GM23248 (cell line): ENCODE results near the gene ZSCAN9. TPM values are rescaled to one million over a fixed set of nuclear protein-coding genes. Genes with fewer than 3 reads are reported as not detected.

Experiments
- DNase-seq: peaks from one replicate; pipeline ENCODE4 v3.0.0-alpha.2; 2015
- H2AFZ ChIP-seq: fragments of 200-600 bp; sonication (generic); 2 replicates; pipeline ENCODE4 v1.6.1; 2016; ENCODE audit warnings: antibody characterized with exemption
- H3F3A ChIP-seq: fragments of 200-600 bp; sonication (generic); 2 replicates; pipeline ENCODE4 v1.6.1; 2016; ENCODE audit warnings: mild to moderate bottlenecking, antibody characterized with exemption, mixed run types; ENCODE audit not compliant: insufficient read depth
- H3K27ac ChIP-seq: fragments of 200-600 bp; sonication (generic); 2 replicates; pipeline ENCODE4 v1.5.1; 2016; ENCODE audit warnings: mild to moderate bottlenecking
- H3K27me3 ChIP-seq: fragments of 200-600 bp; sonication (generic); replicated peaks from 2 replicates; pipeline ENCODE4 v1.6.1; 2016; ENCODE audit warnings: mild to moderate bottlenecking; ENCODE audit not compliant: insufficient read depth
- H3K36me3 ChIP-seq: fragments of 200-600 bp; sonication (generic); 2 replicates; pipeline ENCODE4 v1.6.1; 2016; ENCODE audit warnings: low read depth, mild to moderate bottlenecking
- H3K4me1 ChIP-seq: fragments of 200-600 bp; sonication (generic); 2 replicates; pipeline ENCODE4 v1.6.1; 2016; ENCODE audit warnings: mild to moderate bottlenecking; ENCODE audit not compliant: insufficient read depth
- H3K4me2 ChIP-seq: fragments of 200-600 bp; sonication (generic); one replicate; pipeline ENCODE4 v1.6.1; 2016; ENCODE audit warnings: mild to moderate bottlenecking; ENCODE audit not compliant: unreplicated experiment
- H3K4me3 ChIP-seq: fragments of 200-600 bp; sonication (generic); 2 replicates; pipeline ENCODE4 v1.5.1; 2016; ENCODE audit warnings: mild to moderate bottlenecking
- H3K79me2 ChIP-seq: fragments of 200-600 bp; sonication (generic); 2 replicates; pipeline ENCODE4 v1.6.1; 2016; ENCODE audit warnings: mild to moderate bottlenecking; ENCODE audit not compliant: insufficient read depth
- H3K9ac ChIP-seq: fragments of 200-600 bp; sonication (generic); 2 replicates; pipeline ENCODE4 v1.6.1; 2016; ENCODE audit warnings: mild to moderate bottlenecking
- H3K9me2 ChIP-seq: fragments of 200-600 bp; sonication (generic); 2 replicates; pipeline ENCODE4 v1.6.1; 2016; ENCODE audit warnings: mixed run types, mild to moderate bottlenecking, moderate library complexity; ENCODE audit not compliant: insufficient read depth
- H3K9me3 ChIP-seq: fragments of 200-600 bp; sonication (generic); one replicate; pipeline ENCODE4 v1.6.1; 2017; ENCODE audit warnings: low read depth
- H4K20me1 ChIP-seq: fragments of 200-600 bp; sonication (generic); 2 replicates; pipeline ENCODE4 v1.6.0; 2016; ENCODE audit not compliant: insufficient read depth
- EZH2 ChIP-seq: fragments of 200-600 bp; sonication (generic); IDR thresholded peaks from 2 replicates; pipeline ENCODE4 v1.6.1; 2018; ENCODE audit warnings: antibody characterized with exemption, mild to moderate bottlenecking; ENCODE audit not compliant: insufficient read depth, poor library complexity, severe bottlenecking
- EZH2phosphoT487 ChIP-seq: fragments of 200-600 bp; sonication (generic); IDR thresholded peaks from 2 replicates; pipeline ENCODE4 v1.6.1; 2018; ENCODE audit warnings: antibody characterized with exemption, moderate library complexity, mild to moderate bottlenecking, low read depth; ENCODE audit not compliant: insufficient read depth
- WGBS, 2 experiments: methylation state at CpG; one replicate each; pipeline ENCODE4 v1.1.6; 2015 to 2017; ENCODE audit warnings: low lambda C conversion rate in 2 of 2, low coverage in 1 of 2; ENCODE audit errors: missing lambda C conversion rate in 2 of 2; 5-methylcytosine and 5-hydroxymethylcytosine counted together
- in situ Hi-C: fragments of 300-500 bp; cut with MboI; formaldehyde crosslinking; loops from 2 replicates; pipeline ENCODE4 v1.15.0; 2020
- polyA plus RNA-seq: library from polyadenylated mRNA; unstranded; fragments of >200 nt; fragmentation: Nextera tagmentation; extraction: Ambion mirVana; gene quantifications from 2 replicates; pipeline ENCODE4 v1.2.1, GENCODE V29; 2016
- total RNA-seq: library from RNA; depleted of rRNA; stranded (reverse); fragments of >200 nt; shearing (Covaris generic); gene quantifications from 2 replicates; pipeline ENCODE4 v1.2.3, GENCODE V29; 2014

Gene ZSCAN9
- total and polyA plus RNA-seq, 2 experiments from 2014 or later: 5.8 to 7.3 TPM

DNA sequence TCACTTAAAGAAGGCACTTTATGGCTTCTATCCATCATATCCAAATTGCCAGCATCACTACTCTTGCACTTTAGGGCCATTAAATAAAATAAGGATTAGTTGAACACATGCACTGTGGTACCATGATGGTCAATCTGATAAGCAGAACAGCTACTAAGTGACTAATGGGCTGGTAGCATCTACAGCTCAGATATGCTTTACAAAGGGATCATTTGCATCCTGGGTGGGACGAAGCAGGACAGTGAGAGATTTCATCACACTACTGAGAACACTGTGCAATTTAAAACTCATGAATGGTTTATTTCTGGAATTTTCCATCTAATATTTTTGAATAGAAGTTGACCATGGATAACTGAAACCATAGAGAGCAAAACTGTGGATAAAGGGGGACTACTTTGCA, 25.1 kb upstream of the ZSCAN9 start:
- Histone ChIP-seq H3K36me3 (no peaks in the 10 kb centered on the region), H3K9ac (no peak overlapping the region), H3F3A (no peaks in the 10 kb centered on the region), H4K20me1 (no peaks in the 10 kb centered on the region), H3K4me1 (no peaks in the 10 kb centered on the region), H3K9me3 (no peaks in the 10 kb centered on the region), H3K4me3 (no peak overlapping the region), H3K79me2 (no peaks in the 10 kb centered on the region), H2AFZ (no peak overlapping the region), H3K27me3 (0 out of 2 replicates have a peak, but pooled peaks cover 3% of the 10 kb centered on the region), H3K27ac (no peak overlapping the region), H3K9me2 (no peaks in the 10 kb centered on the region), H3K4me2 (no peak overlapping the region)
- no peak for DNase-seq
- WGBS, 2 experiments: 0 to 5% methylated on average over 1 of the region's 1 CpG
- no peak for TF ChIP-seq EZH2phosphoT487
- TF ChIP-seq EZH2: no peak
- in situ Hi-C loops: no loop called here

DNA sequence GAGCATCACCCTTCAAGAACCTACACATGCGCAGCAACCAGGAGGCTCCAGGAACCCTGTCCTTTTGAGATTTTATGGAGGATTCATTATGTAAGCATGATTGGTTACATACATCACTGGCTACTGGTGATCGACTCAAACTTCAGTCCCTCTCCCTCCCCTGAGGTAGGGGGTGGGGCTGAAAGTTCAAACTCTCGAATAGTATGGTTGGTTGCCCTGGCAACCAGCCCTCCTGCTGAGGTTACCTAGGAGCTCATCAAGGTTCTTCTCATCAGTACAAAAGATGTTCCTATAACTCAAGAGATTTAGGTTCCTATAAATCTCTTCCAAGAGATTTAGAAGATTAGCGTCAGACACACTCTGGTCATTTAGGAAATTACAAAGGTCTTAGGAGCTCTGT, 21.9 kb upstream of the ZSCAN9 start:
- Histone ChIP-seq H3K27me3 (peaks cover 26% of the 10 kb centered on the region), H3K4me2 (no peak overlapping the region), H3K9me3 (no peaks in the 10 kb centered on the region), H3F3A (no peaks in the 10 kb centered on the region), H3K27ac (no peak overlapping the region), H4K20me1 (no peaks in the 10 kb centered on the region), H3K4me3 (no peak overlapping the region), H2AFZ (no peak overlapping the region), H3K9ac (no peak overlapping the region), H3K4me1 (no peaks in the 10 kb centered on the region), H3K79me2 (no peaks in the 10 kb centered on the region), H3K9me2 (no peaks in the 10 kb centered on the region), H3K36me3 (no peaks in the 10 kb centered on the region)
- in situ Hi-C loops: no loop called here
- 20 to 26% methylated on average over 4 of the region's 4 CpGs for WGBS, 2 experiments
- no peak for DNase-seq
- no peak for TF ChIP-seq EZH2phosphoT487
- no peak for TF ChIP-seq EZH2

DNA sequence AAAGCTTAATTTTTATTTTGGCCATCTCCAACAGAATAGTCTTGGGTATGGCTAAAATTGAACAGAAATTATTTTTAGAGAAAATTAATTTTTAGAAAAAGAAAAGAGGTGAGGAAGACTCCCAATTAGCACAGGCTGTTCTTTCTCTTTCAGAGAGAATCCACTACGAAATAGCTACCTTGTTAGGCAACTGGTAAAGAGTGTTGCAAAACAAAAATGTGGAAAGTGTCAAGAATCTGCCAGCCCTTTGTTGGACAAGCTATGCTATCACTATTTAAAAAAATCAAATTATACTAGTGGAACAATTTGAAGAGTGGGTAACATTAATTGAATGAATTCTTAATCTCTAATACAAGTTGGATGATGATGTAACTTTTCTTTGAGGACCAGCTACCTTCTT, 19.2 kb upstream of the ZSCAN9 start:
- no peak for DNase-seq
- no peak overlapping the region for H3K4me2 ChIP-seq
- H3K79me2 ChIP-seq: no peaks in the 10 kb centered on the region
- WGBS, 2 experiments: 76 to 79% methylated on average over 1 of the region's 1 CpG
- H4K20me1 ChIP-seq: no peaks in the 10 kb centered on the region
- H2AFZ ChIP-seq: no peak overlapping the region
- H3K9me2 ChIP-seq: no peaks in the 10 kb centered on the region
- H3K9me3 ChIP-seq: no peaks in the 10 kb centered on the region
- H3F3A ChIP-seq: no peaks in the 10 kb centered on the region
- TF ChIP-seq EZH2phosphoT487 (no peak), EZH2 (no peak)
- no peak overlapping the region for H3K9ac ChIP-seq
- H3K36me3 ChIP-seq: no peaks in the 10 kb centered on the region
- no peaks in the 10 kb centered on the region for H3K4me1 ChIP-seq
- in situ Hi-C loops: no loop called here
- no peak overlapping the region for H3K27ac ChIP-seq
- no peak overlapping the region for H3K4me3 ChIP-seq
- H3K27me3 ChIP-seq: peaks cover 53% of the 10 kb centered on the region

DNA sequence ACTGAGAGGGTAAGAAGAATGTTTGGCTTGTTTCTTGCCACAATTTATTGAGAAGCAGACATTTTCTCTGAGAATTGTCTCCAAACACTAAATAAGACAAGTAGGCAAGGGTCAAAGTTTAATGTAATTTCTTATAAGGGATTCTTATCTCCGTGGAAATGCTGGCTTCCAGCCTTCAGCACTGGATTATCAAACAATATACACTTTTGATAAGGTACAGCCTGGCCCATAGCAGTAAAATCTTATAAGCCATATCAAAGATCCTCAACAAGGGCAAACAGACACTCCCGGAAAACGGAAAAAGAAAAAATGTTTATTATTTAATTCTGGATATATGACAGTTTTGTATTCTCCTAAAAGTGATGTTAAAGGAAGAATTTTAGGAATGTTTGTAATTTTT, 18.5 kb upstream of the ZSCAN9 start:
- Histone ChIP-seq H3K27ac (no peak overlapping the region), H3K27me3 (peaks cover 59% of the 10 kb centered on the region), H3K9ac (no peak overlapping the region), H3K4me1 (no peaks in the 10 kb centered on the region), H2AFZ (no peak overlapping the region), H3K9me3 (no peaks in the 10 kb centered on the region), H3K36me3 (no peaks in the 10 kb centered on the region), H3K4me3 (no peak overlapping the region), H3F3A (no peaks in the 10 kb centered on the region), H3K9me2 (no peaks in the 10 kb centered on the region), H3K79me2 (no peaks in the 10 kb centered on the region), H3K4me2 (no peak overlapping the region), H4K20me1 (no peaks in the 10 kb centered on the region)
- no peak for DNase-seq
- whole genome bisulfite sequencing, 2 experiments: 66 to 70% methylated on average over 3 of the region's 3 CpGs
- TF ChIP-seq EZH2 (no peak), EZH2phosphoT487 (no peak)
- in situ Hi-C loops: no loop called here
